GM23248 (cell line): ENCODE results near the gene KRT2. TPM values are rescaled to one million over a fixed set of nuclear protein-coding genes. Genes with fewer than 3 reads are reported as not detected.

Experiments
- DNase-seq: peaks from one replicate; pipeline ENCODE4 v3.0.0-alpha.2; 2015
- H2AFZ ChIP-seq: fragments of 200-600 bp; sonication (generic); 2 replicates; pipeline ENCODE4 v1.6.1; 2016; ENCODE audit warnings: antibody characterized with exemption
- H3F3A ChIP-seq: fragments of 200-600 bp; sonication (generic); 2 replicates; pipeline ENCODE4 v1.6.1; 2016; ENCODE audit warnings: mild to moderate bottlenecking, antibody characterized with exemption, mixed run types; ENCODE audit not compliant: insufficient read depth
- H3K27ac ChIP-seq: fragments of 200-600 bp; sonication (generic); 2 replicates; pipeline ENCODE4 v1.5.1; 2016; ENCODE audit warnings: mild to moderate bottlenecking
- H3K27me3 ChIP-seq: fragments of 200-600 bp; sonication (generic); replicated peaks from 2 replicates; pipeline ENCODE4 v1.6.1; 2016; ENCODE audit warnings: mild to moderate bottlenecking; ENCODE audit not compliant: insufficient read depth
- H3K36me3 ChIP-seq: fragments of 200-600 bp; sonication (generic); 2 replicates; pipeline ENCODE4 v1.6.1; 2016; ENCODE audit warnings: low read depth, mild to moderate bottlenecking
- H3K4me1 ChIP-seq: fragments of 200-600 bp; sonication (generic); 2 replicates; pipeline ENCODE4 v1.6.1; 2016; ENCODE audit warnings: mild to moderate bottlenecking; ENCODE audit not compliant: insufficient read depth
- H3K4me2 ChIP-seq: fragments of 200-600 bp; sonication (generic); one replicate; pipeline ENCODE4 v1.6.1; 2016; ENCODE audit warnings: mild to moderate bottlenecking; ENCODE audit not compliant: unreplicated experiment
- H3K4me3 ChIP-seq: fragments of 200-600 bp; sonication (generic); 2 replicates; pipeline ENCODE4 v1.5.1; 2016; ENCODE audit warnings: mild to moderate bottlenecking
- H3K79me2 ChIP-seq: fragments of 200-600 bp; sonication (generic); 2 replicates; pipeline ENCODE4 v1.6.1; 2016; ENCODE audit warnings: mild to moderate bottlenecking; ENCODE audit not compliant: insufficient read depth
- H3K9ac ChIP-seq: fragments of 200-600 bp; sonication (generic); 2 replicates; pipeline ENCODE4 v1.6.1; 2016; ENCODE audit warnings: mild to moderate bottlenecking
- H3K9me2 ChIP-seq: fragments of 200-600 bp; sonication (generic); 2 replicates; pipeline ENCODE4 v1.6.1; 2016; ENCODE audit warnings: mixed run types, mild to moderate bottlenecking, moderate library complexity; ENCODE audit not compliant: insufficient read depth
- H3K9me3 ChIP-seq: fragments of 200-600 bp; sonication (generic); one replicate; pipeline ENCODE4 v1.6.1; 2017; ENCODE audit warnings: low read depth
- H4K20me1 ChIP-seq: fragments of 200-600 bp; sonication (generic); 2 replicates; pipeline ENCODE4 v1.6.0; 2016; ENCODE audit not compliant: insufficient read depth
- EZH2 ChIP-seq: fragments of 200-600 bp; sonication (generic); IDR thresholded peaks from 2 replicates; pipeline ENCODE4 v1.6.1; 2018; ENCODE audit warnings: antibody characterized with exemption, mild to moderate bottlenecking; ENCODE audit not compliant: insufficient read depth, poor library complexity, severe bottlenecking
- EZH2phosphoT487 ChIP-seq: fragments of 200-600 bp; sonication (generic); IDR thresholded peaks from 2 replicates; pipeline ENCODE4 v1.6.1; 2018; ENCODE audit warnings: antibody characterized with exemption, moderate library complexity, mild to moderate bottlenecking, low read depth; ENCODE audit not compliant: insufficient read depth
- WGBS, 2 experiments: methylation state at CpG; one replicate each; pipeline ENCODE4 v1.1.6; 2015 to 2017; ENCODE audit warnings: low lambda C conversion rate in 2 of 2, low coverage in 1 of 2; ENCODE audit errors: missing lambda C conversion rate in 2 of 2; 5-methylcytosine and 5-hydroxymethylcytosine counted together
- in situ Hi-C: fragments of 300-500 bp; cut with MboI; formaldehyde crosslinking; loops from 2 replicates; pipeline ENCODE4 v1.15.0; 2020
- polyA plus RNA-seq: library from polyadenylated mRNA; unstranded; fragments of >200 nt; fragmentation: Nextera tagmentation; extraction: Ambion mirVana; gene quantifications from 2 replicates; pipeline ENCODE4 v1.2.1, GENCODE V29; 2016
- total RNA-seq: library from RNA; depleted of rRNA; stranded (reverse); fragments of >200 nt; shearing (Covaris generic); gene quantifications from 2 replicates; pipeline ENCODE4 v1.2.3, GENCODE V29; 2014

KRT2 gene
- total and polyA plus RNA-seq, 2 experiments from 2014 or later, result not detected

GRCh38 chr12:52655720-52656124 lies 3.7 kb upstream of the KRT2 start:
- TF ChIP-seq EZH2phosphoT487 (no peak), EZH2 (no peak)
- Histone ChIP-seq H3K4me3 (no peak overlapping the region), H3K79me2 (no peaks in the 10 kb centered on the region), H3K36me3 (no peaks in the 10 kb centered on the region), H3K27ac (no peak overlapping the region), H3F3A (no peaks in the 10 kb centered on the region), H2AFZ (no peak overlapping the region), H4K20me1 (no peaks in the 10 kb centered on the region), H3K9me2 (no peaks in the 10 kb centered on the region), H3K9me3 (no peaks in the 10 kb centered on the region), H3K4me1 (no peaks in the 10 kb centered on the region), H3K9ac (no peak overlapping the region), H3K27me3 (peaks cover 60% of the 10 kb centered on the region), H3K4me2 (no peak overlapping the region)
- no peak for DNase-seq
- WGBS, 2 experiments, result 42 to 52% methylated on average over 8 of the region's 8 CpGs
- in situ Hi-C loops, result no loop called here

- Histone ChIP-seq H3F3A (no peaks in the 10 kb centered on the region), H3K27ac (no peak overlapping the region), H3K9me2 (no peaks in the 10 kb centered on the region), H3K9ac (no peak overlapping the region), H4K20me1 (no peaks in the 10 kb centered on the region), H3K27me3 (peaks cover 58% of the 10 kb centered on the region), H2AFZ (no peak overlapping the region), H3K4me2 (no peak overlapping the region), H3K4me1 (no peaks in the 10 kb centered on the region), H3K9me3 (no peaks in the 10 kb centered on the region), H3K36me3 (no peaks in the 10 kb centered on the region), H3K79me2 (no peaks in the 10 kb centered on the region), H3K4me3 (no peak overlapping the region)
- in situ Hi-C loops, result no loop called here
- TF ChIP-seq EZH2phosphoT487 (no peak), EZH2 (no peak)
- WGBS, 2 experiments, result 29% methylated on average over 6 of the region's 6 CpGs
- no peak for DNase-seq
These were observed 3.2 kb upstream of the KRT2 start for GRCh38 chr12:52655251-52655650.

DNA sequence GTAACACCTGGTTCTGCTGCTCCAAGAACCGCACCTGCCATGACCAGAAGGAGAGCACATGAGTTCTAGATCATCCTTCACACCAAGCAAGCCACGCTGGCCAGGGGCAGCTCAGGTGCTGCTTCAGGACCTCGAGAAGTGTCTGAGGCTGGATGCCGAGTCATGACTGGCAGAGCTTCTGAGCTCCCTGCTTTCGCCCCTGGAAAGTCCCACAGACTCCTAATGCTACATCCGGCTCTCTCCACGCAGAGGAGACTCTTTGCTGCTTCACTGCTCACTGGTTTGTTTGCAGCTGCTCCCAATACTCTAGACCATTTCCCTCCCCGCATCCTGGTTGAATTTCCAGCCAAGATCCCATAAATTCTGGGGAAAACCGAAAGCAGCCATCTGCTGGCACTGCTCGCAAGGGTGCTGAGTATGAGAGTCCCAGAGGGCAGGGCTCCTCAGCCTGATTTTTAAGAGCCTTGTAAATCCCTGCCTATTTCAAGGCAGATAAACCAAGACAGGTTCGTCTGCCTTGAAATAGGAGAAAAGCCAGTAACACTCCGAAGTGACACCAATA lies 1.4 kb downstream of the KRT2 start:
- Histone ChIP-seq H4K20me1 (no peaks in the 10 kb centered on the region), H3K9ac (no peak overlapping the region), H3K4me1 (no peaks in the 10 kb centered on the region), H3F3A (no peaks in the 10 kb centered on the region), H3K36me3 (no peaks in the 10 kb centered on the region), H3K4me3 (no peak overlapping the region; the same call in 1 of the 2 replicates), H3K4me2 (no peak overlapping the region), H3K27ac (no peak overlapping the region), H2AFZ (no peak overlapping the region), H3K27me3 (peaks cover 53% of the 10 kb centered on the region), H3K79me2 (no peaks in the 10 kb centered on the region), H3K9me3 (no peaks in the 10 kb centered on the region), H3K9me2 (no peaks in the 10 kb centered on the region)
- in situ Hi-C loops, result no loop called here
- 6 to 7% methylated on average over 12 of the region's 12 CpGs for WGBS, 2 experiments
- TF ChIP-seq EZH2phosphoT487 (no peak), EZH2 (no peak)
- peak; percentile 24 for DNase-seq

GRCh38 chr12:52649066-52649465 lies 2.9 kb downstream of the KRT2 start:
- TF ChIP-seq EZH2 (no peak), EZH2phosphoT487 (no peak)
- Histone ChIP-seq H3K9me3 (no peaks in the 10 kb centered on the region), H3K27me3 (peaks cover 49% of the 10 kb centered on the region), H2AFZ (no peak overlapping the region), H4K20me1 (no peaks in the 10 kb centered on the region), H3K9ac (no peak overlapping the region), H3K27ac (no peak overlapping the region), H3K4me1 (no peaks in the 10 kb centered on the region), H3K4me2 (no peak overlapping the region), H3K36me3 (no peaks in the 10 kb centered on the region), H3F3A (no peaks in the 10 kb centered on the region), H3K4me3 (no peak overlapping the region), H3K9me2 (no peaks in the 10 kb centered on the region), H3K79me2 (no peaks in the 10 kb centered on the region)
- in situ Hi-C loops, result no loop called here
- 24 to 27% methylated on average over 6 of the region's 6 CpGs for WGBS, 2 experiments
- DNase-seq, result no peak

DNA sequence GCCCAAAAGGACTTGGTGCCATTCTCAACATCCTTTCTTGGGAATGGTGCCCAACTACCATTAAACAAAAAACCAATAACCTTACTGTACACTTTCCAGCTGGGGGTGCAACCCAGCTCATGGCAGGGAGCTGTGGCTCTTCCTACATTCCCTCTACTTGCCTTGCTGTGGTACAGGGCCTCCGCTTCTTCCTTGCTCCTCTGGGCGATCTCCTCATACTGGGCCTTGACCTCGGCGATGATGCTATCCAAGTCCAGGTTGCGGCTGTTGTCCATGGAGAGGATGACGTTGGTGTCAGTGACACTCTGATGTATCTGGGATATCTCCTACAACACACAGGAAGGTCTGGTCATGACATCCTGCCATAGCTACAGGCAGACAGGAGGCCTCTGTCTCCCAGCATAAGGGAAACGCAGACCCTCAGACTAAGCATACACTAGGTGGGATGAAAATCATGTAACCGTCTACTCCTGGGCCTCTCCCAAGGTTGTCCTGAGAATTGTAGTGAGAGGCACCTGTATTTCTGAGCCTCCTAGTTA lies 3.9 kb downstream of the KRT2 start:
- H3K79me2 ChIP-seq, result no peaks in the 10 kb centered on the region
- no peak overlapping the region for H3K4me3 ChIP-seq
- H3K9me2 ChIP-seq, result no peaks in the 10 kb centered on the region
- H3K9ac ChIP-seq, result no peak overlapping the region
- no peaks in the 10 kb centered on the region for H3K36me3 ChIP-seq
- no peak overlapping the region for H2AFZ ChIP-seq
- H3K27ac ChIP-seq, result no peak overlapping the region
- no peaks in the 10 kb centered on the region for H3K4me1 ChIP-seq
- in situ Hi-C loops, result no loop called here
- TF ChIP-seq EZH2 (no peak), EZH2phosphoT487 (no peak)
- H3K9me3 ChIP-seq, result no peaks in the 10 kb centered on the region
- no peaks in the 10 kb centered on the region for H3F3A ChIP-seq
- no peak overlapping the region for H3K4me2 ChIP-seq
- H4K20me1 ChIP-seq, result no peaks in the 10 kb centered on the region
- H3K27me3 ChIP-seq, result peaks cover 49% of the 10 kb centered on the region
- no peak for DNase-seq
- 72 to 75% methylated on average over 8 of the region's 8 CpGs for WGBS, 2 experiments
